RWPE1 (cell line): ENCODE data around the gene CERS6.

ENCODE experiments used
- CTCF ChIA-PET: fragments of 350-600 bp; sonication (Branson Sonifier 250); formaldehyde crosslinking; extraction: SDS; loops from one replicate; lab custom pipeline; 2021; lab: Yijun Ruan, JAX
- POLR2A ChIA-PET: fragments of 400-600 bp; formaldehyde crosslinking; extraction: SDS; loops from one replicate; lab custom pipeline; 2020; ENCODE audit warnings: antibody characterized with exemption; ENCODE audit not compliant: low non-redundant PET; lab: Yijun Ruan, JAX
- DNase-seq: peaks from one replicate; pipeline ENCODE4 v3.0.0; 2012; ENCODE audit warnings: low spot score
- H3K27ac ChIP-seq: fragments of 450-650 bp; 2 replicates; pipeline ENCODE4 v1.5.1; 2017
- TF ChIP-seq, protein P1 (sequence below): fragments of 450-650 bp; conservative IDR thresholded peaks from 2 replicates; pipeline ENCODE4 v1.5.1; 2017; ENCODE audit warnings: low read depth, mild to moderate bottlenecking

Gene CERS6

DNA sequence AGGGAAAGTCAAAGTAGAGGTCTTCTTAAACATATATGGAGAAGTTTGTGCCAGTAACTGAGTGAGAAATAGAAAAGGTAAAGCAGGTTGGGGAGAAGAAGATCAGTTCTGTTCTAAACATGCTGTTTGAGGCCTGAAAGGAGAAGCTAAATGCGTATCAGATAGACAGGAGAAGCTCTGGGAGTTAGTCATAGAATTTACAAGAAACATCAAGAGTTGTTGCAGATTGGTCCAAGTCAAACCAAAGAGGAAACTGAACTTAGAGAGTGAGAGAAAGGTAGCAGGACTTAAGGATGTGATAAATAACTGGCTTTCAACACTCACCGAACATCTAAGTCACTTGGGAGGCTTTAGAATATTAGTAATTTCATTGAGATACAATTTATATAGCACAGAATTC lies 29.2 kb upstream of the CERS6 start:
- CTCF ChIA-PET: no interaction called here
- no peak overlapping the region for H3K27ac ChIP-seq
- TF ChIP-seq, protein P1, sequence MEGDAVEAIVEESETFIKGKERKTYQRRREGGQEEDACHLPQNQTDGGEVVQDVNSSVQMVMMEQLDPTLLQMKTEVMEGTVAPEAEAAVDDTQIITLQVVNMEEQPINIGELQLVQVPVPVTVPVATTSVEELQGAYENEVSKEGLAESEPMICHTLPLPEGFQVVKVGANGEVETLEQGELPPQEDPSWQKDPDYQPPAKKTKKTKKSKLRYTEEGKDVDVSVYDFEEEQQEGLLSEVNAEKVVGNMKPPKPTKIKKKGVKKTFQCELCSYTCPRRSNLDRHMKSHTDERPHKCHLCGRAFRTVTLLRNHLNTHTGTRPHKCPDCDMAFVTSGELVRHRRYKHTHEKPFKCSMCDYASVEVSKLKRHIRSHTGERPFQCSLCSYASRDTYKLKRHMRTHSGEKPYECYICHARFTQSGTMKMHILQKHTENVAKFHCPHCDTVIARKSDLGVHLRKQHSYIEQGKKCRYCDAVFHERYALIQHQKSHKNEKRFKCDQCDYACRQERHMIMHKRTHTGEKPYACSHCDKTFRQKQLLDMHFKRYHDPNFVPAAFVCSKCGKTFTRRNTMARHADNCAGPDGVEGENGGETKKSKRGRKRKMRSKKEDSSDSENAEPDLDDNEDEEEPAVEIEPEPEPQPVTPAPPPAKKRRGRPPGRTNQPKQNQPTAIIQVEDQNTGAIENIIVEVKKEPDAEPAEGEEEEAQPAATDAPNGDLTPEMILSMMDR: no peak
- no peak for DNase-seq
- POLR2A ChIA-PET: no interaction called here

DNA sequence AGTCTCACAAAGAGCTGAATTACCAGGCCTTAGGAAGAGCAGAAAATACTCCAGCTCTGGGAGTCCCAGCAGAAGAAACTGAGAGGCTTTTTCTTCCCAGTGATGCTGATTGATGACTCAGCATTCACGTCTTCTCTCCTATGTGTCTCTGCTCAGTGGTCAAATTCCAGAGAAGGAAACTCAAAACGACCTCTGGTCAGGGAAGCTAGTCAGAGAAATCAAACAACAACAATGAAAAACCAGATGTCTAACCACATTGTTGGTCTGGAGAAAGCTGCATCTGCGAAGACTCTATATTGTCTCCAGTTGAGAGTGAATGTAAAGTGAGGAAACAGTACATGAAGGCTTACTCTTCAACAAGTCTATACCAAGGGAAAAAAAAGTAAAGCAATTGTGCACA lies 28.6 kb upstream of the CERS6 start:
- TF ChIP-seq, protein P1: no peak
- ChIA-PET POLR2A (no interaction called here), CTCF (no interaction called here)
- no peak for DNase-seq
- no peak overlapping the region for H3K27ac ChIP-seq

DNA sequence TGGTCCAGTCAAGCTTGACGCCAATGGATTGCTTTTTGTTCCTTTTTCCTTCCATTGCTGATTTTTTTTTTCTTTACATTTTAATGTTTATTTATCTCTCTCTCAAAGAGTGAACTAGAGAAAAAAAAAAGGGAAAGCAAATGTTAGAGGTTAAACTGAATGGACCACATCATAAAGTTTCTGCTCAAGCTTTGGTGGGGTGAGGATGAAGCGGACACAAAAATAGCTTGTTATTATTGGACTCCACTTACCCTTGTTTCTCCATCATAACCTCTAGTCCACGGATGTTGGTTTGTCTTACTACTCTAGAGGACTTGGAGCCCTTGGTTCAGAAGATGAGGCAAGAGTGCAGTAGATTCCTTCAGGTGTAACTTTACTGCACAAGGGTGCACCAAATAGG lies 27.6 kb upstream of the CERS6 start:
- DNase-seq: no peak
- POLR2A ChIA-PET: no interaction called here
- TF ChIP-seq, protein P1: no peak
- CTCF ChIA-PET: interaction anchor here (0.7 kb wide), 1 partner anchor 259 kb away, joined by 4 read pairs; no protein-coding TSS in a partner anchor
- no peak overlapping the region for H3K27ac ChIP-seq

DNA sequence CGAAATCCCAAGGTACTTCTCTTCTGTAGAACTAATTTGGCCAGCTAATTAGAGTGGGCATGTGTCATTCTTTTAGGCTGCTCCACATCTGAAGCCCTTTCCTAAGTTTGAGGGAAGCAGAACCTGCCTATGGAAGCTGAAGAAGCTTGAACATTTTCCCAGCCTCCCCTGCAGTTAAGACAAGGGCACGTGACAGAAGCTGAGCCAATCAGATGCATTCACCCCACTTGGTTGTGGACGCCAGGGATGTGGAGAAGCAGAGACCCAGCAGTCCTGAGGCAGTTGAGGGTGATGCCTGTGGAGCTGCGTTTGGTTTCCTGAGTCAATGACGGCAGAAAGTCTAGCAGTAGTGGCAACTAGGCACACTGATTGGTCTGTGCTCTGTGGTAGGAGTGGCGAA lies 26.1 kb upstream of the CERS6 start:
- TF ChIP-seq, protein P1: no peak
- POLR2A ChIA-PET: no interaction called here
- CTCF ChIA-PET: no interaction called here
- DNase-seq: no peak
- no peak overlapping the region for H3K27ac ChIP-seq

DNA sequence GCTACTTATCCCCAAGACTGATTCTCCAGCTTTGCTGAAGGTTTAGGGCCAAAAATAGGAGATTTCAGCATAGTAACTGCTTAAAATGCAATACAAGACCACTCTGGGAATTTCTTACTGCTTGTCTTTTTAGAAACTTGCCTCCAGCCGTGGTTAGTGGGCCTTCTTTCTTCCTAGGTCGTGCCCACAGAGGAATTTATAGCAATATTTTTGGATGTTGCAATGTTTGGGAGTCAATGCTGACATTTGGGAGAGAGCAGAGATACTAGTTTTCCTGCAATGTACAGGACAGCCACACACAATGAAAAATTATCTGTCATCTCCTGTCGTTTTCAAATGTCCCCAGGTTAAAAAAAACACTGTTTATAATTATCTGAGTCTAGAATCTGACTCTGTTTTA lies 25.6 kb upstream of the CERS6 start:
- no peak for DNase-seq
- CTCF ChIA-PET: no interaction called here
- no peak overlapping the region for H3K27ac ChIP-seq
- TF ChIP-seq, protein P1: no peak
- POLR2A ChIA-PET: no interaction called here

DNA sequence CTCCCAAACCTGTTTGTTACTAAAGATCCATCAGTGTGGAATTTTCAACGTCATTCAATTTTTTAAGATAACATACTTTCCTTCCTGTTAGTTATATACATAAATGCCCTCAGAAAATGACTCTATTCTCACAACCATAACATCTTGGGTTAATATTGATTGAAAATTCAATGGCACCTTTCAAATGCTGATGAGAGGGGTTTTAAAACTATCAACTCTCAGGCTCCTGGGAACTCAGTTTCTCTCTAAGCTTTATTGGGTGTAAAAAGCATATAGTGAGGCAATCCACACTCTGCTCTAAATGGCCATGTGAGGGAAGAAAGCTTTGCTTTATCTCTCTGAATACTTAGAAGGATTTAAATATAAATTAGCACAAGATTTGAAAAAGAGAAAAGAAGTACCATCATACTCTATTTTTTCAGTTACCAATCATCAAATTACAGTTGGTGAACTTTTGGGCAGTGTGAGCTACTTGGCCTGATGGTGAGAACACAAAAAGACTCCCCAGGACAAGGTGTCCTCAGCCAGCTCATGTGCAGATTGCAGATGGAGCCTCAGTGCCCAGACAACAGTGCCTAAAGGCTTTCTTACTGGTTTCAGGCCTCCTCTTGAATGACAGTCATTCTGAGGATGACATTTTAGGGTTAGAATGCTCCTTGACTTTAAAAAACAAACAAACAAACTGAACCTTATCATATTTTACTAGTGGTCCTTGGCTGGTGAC lies 24.6 kb upstream of the CERS6 start:
- POLR2A ChIA-PET: no interaction called here
- no peak overlapping the region for H3K27ac ChIP-seq
- no peak for DNase-seq
- TF ChIP-seq, protein P1: no peak
- CTCF ChIA-PET: interaction anchor here (0.7 kb wide), 1 partner anchor 490 kb away, joined by 3 read pairs; no protein-coding TSS in a partner anchor
